H1 (cell line): ENCODE results near the gene SERAC1. TPM values are rescaled to one million over a fixed set of nuclear protein-coding genes. Genes with fewer than 3 reads are reported as not detected.

ENCODE experiments used
- CTCF ChIA-PET: fragments of 300-600 bp; sonication (Branson Sonifier 250); formaldehyde crosslinking; loops from one replicate; lab custom pipeline; 2021; ENCODE audit not compliant: partially characterized antibody; lab: Charles Lee
- POLR2A ChIA-PET: fragments of 300-600 bp; sonication (Branson Sonifier 250); formaldehyde crosslinking; loops from one replicate; lab custom pipeline; 2021; ENCODE audit warnings: inconsistent platforms; ENCODE audit not compliant: partially characterized antibody; lab: Charles Lee
- DNase-seq, 2 experiments: peaks; one replicate each; pipeline versions ENCODE4 v3.0.0 to v3.0.0-alpha.2; 2010 to 2022; ENCODE audit warnings: low spot score in 2 of 2, low read depth in 1 of 2, mixed read lengths in 1 of 2
- FAIRE-seq: peaks from 2 replicates; lab custom pipeline; 2011; peaks lifted over from hg19 to GRCh38; lab: Jason Lieb, UNC
- H2AFZ ChIP-seq: 2 replicates; pipeline ENCODE4 v1.8.1; 2012; ENCODE audit warnings: low read length, inconsistent platforms
- H2AK5ac ChIP-seq: 2 replicates; pipeline ENCODE4 v1.6.1; 2013; ENCODE audit warnings: low read depth, low read length
- H2BK120ac ChIP-seq: replicated peaks from 2 replicates; pipeline ENCODE3; 2013; ENCODE audit warnings: low read depth, low read length, inconsistent platforms
- H2BK12ac ChIP-seq: 2 replicates; pipeline ENCODE4 v1.6.1; 2013; ENCODE audit warnings: low read depth, low read length
- H2BK15ac ChIP-seq: 2 replicates; pipeline ENCODE4 v1.6.1; 2013; ENCODE audit warnings: low read length
- H2BK20ac ChIP-seq: 2 replicates; pipeline ENCODE4 v1.6.1; 2013; ENCODE audit warnings: low read length
- H2BK5ac ChIP-seq: 2 replicates; pipeline ENCODE4 v1.6.1; 2013; ENCODE audit warnings: low read depth, low read length
- H3K14ac ChIP-seq: 2 replicates; pipeline ENCODE4 v1.6.1; 2013; ENCODE audit warnings: inconsistent platforms; ENCODE audit not compliant: insufficient read length
- H3K18ac ChIP-seq: 2 replicates; pipeline ENCODE4 v1.6.1; 2013; ENCODE audit warnings: low read length; ENCODE audit errors: extremely low read depth
- H3K23ac ChIP-seq: 2 replicates; pipeline ENCODE4 v1.6.1; 2013; ENCODE audit warnings: inconsistent platforms; ENCODE audit not compliant: insufficient read length
- H3K23me2 ChIP-seq: 2 replicates; pipeline ENCODE4 v1.6.1; 2013; ENCODE audit warnings: low read depth, low read length
- H3K27ac ChIP-seq: 2 replicates; pipeline ENCODE4 v1.6.1; 2011; ENCODE audit warnings: low read depth, low read length, inconsistent platforms
- H3K27me3 ChIP-seq, 4 experiments: replicated peaks in 1 of 4; 1 replicate in 1 of 4; 2 replicates in 3 of 4; pipeline versions ENCODE4 v1.6.1 to v1.8.1; 2011 to 2013; ENCODE audit warnings: low read length in 3 of 4, mild to moderate bottlenecking in 3 of 4, inconsistent platforms in 2 of 4, mixed read lengths in 2 of 4, moderate library complexity in 1 of 4; ENCODE audit not compliant: control insufficient read depth in 3 of 4, insufficient read depth in 3 of 4; ENCODE audit errors: extremely low read depth in 1 of 4
- H3K36me3 ChIP-seq, 4 experiments: 2 replicates each; pipeline versions ENCODE4 v1.6.1 to v1.8.1; 2011 to 2013; ENCODE audit warnings: mild to moderate bottlenecking in 4 of 4, low read length in 3 of 4, moderate library complexity in 2 of 4, control low read depth in 1 of 4, inconsistent platforms in 1 of 4; ENCODE audit not compliant: insufficient read depth in 4 of 4, control insufficient read depth in 2 of 4
- H3K4ac ChIP-seq: replicated peaks from 2 replicates; pipeline ENCODE3; 2013; ENCODE audit warnings: low read length, low read depth, mixed read lengths, inconsistent platforms; ENCODE audit not compliant: insufficient read length
- H3K4me1 ChIP-seq, 4 experiments: replicated peaks in 1 of 4; 1 replicate in 1 of 4; 2 replicates in 3 of 4; pipeline versions ENCODE4 v1.6.1 to v1.8.1; 2011 to 2013; ENCODE audit warnings: low read length in 3 of 4, inconsistent platforms in 2 of 4, mixed read lengths in 1 of 4; ENCODE audit not compliant: insufficient read depth in 4 of 4, control insufficient read depth in 3 of 4
- H3K4me2 ChIP-seq, 2 experiments: 2 replicates each; pipeline versions ENCODE4 v1.6.1 to v1.8.1; 2011 to 2013; ENCODE audit warnings: low read depth in 2 of 2, low read length in 2 of 2, control low read depth in 1 of 2, inconsistent platforms in 1 of 2, mild to moderate bottlenecking in 1 of 2; ENCODE audit not compliant: insufficient read depth in 1 of 2
- H3K4me3 ChIP-seq, 4 experiments: fragments of 200-600, 300-600 bp in 1 of 4; sonication (generic), shearing (Covaris generic), sonication (Bioruptor Twin) in 1 of 4; 2 replicates each; pipeline versions ENCODE4 v1.5.1 to v1.8.1; 2011 to 2016; ENCODE audit warnings: low read length in 4 of 4, low read depth in 3 of 4, control low read depth in 2 of 4, inconsistent platforms in 2 of 4, mild to moderate bottlenecking in 2 of 4, mixed read lengths in 1 of 4, moderate library complexity in 1 of 4; ENCODE audit not compliant: insufficient read depth in 2 of 4; ENCODE audit errors: extremely low read depth in 1 of 4
- H3K56ac ChIP-seq: replicated peaks from 2 replicates; pipeline ENCODE3; 2013; ENCODE audit warnings: low read depth, mild to moderate bottlenecking, mixed read lengths, low read length, inconsistent platforms; ENCODE audit not compliant: insufficient read length
- H3K79me1 ChIP-seq: 2 replicates; pipeline ENCODE4 v1.6.1; 2013; ENCODE audit warnings: low read depth, low read length, control low read depth
- H3K79me2 ChIP-seq, 2 experiments: 2 replicates each; pipeline versions ENCODE4 v1.6.1 to v1.8.1; 2012 to 2013; ENCODE audit warnings: low read length in 2 of 2, mild to moderate bottlenecking in 2 of 2, inconsistent platforms in 1 of 2; ENCODE audit not compliant: insufficient read depth in 2 of 2, control insufficient read depth in 1 of 2
- H3K9ac ChIP-seq, 4 experiments: replicated peaks in 1 of 4; 1 replicate in 1 of 4; 2 replicates in 3 of 4; pipeline versions ENCODE4 v1.6.1 to v1.8.1; 2011 to 2013; ENCODE audit warnings: low read depth in 3 of 4, low read length in 3 of 4, control low read depth in 2 of 4, mild to moderate bottlenecking in 2 of 4, moderate library complexity in 2 of 4, inconsistent platforms in 1 of 4; ENCODE audit errors: extremely low read depth in 1 of 4
- H3K9me3 ChIP-seq, 2 experiments: 2 replicates each; pipeline versions ENCODE4 v1.6.1 to v1.8.1; 2012 to 2013; ENCODE audit warnings: mild to moderate bottlenecking in 2 of 2, moderate library complexity in 2 of 2, control low read depth in 1 of 2, inconsistent platforms in 1 of 2, low read depth in 1 of 2, low read length in 1 of 2, mixed read lengths in 1 of 2; ENCODE audit not compliant: insufficient read depth in 2 of 2
- H4K20me1 ChIP-seq, 2 experiments: replicated peaks in 1 of 2; 2 replicates each; pipeline versions ENCODE3 to v1.8.1; 2011 to 2013; ENCODE audit warnings: inconsistent platforms in 2 of 2, low read length in 2 of 2, mild to moderate bottlenecking in 1 of 2; ENCODE audit not compliant: insufficient read depth in 2 of 2, control insufficient read depth in 1 of 2
- H4K5ac ChIP-seq: 2 replicates; pipeline ENCODE4 v1.6.1; 2013; ENCODE audit warnings: low read length, low read depth, mixed read lengths, inconsistent platforms; ENCODE audit not compliant: insufficient read length
- H4K8ac ChIP-seq: 2 replicates; pipeline ENCODE4 v1.8.0; 2013; ENCODE audit warnings: mild to moderate bottlenecking, moderate library complexity, low read length, inconsistent platforms; ENCODE audit not compliant: insufficient read depth; ENCODE audit errors: extremely low read depth
- H4K91ac ChIP-seq: replicated peaks from 2 replicates; pipeline ENCODE3; 2013; ENCODE audit warnings: low read length, mixed read lengths, inconsistent platforms; ENCODE audit not compliant: insufficient read length
- ATF3 ChIP-seq: IDR thresholded peaks from 2 replicates; pipeline ENCODE4 v1.6.1; 2011; ENCODE audit warnings: low read depth, mild to moderate bottlenecking, low read length; ENCODE audit not compliant: insufficient read depth
- CHD1 ChIP-seq: IDR thresholded peaks from 2 replicates; pipeline ENCODE4 v1.6.1; 2012; ENCODE audit warnings: low read depth, low read length, improper control_type of control experiment
- CTBP2 ChIP-seq: IDR thresholded peaks from 2 replicates; pipeline ENCODE4 v1.7.0; 2011; ENCODE audit warnings: borderline replicate concordance, mild to moderate bottlenecking, moderate library complexity, mixed read lengths, low read length; ENCODE audit not compliant: insufficient read depth, insufficient read length
- EZH2 ChIP-seq: fragments of 200-600 bp; sonication (generic); IDR thresholded peaks from 2 replicates; pipeline ENCODE4 v1.7.1; 2012; ENCODE audit warnings: low read depth, mild to moderate bottlenecking, moderate library complexity, low read length, inconsistent platforms; ENCODE audit not compliant: severe bottlenecking
- GABPA ChIP-seq: IDR thresholded peaks from 2 replicates; pipeline ENCODE4 v1.6.1; 2011; ENCODE audit warnings: mild to moderate bottlenecking, low read length, moderate library complexity, borderline replicate concordance; ENCODE audit not compliant: insufficient read depth
- RBBP5 ChIP-seq: IDR thresholded peaks from 2 replicates; pipeline ENCODE4 v1.7.1; 2012; ENCODE audit warnings: low read depth, mild to moderate bottlenecking, inconsistent platforms, low read length, moderate library complexity, borderline replicate concordance
- SP4 ChIP-seq: IDR thresholded peaks from 2 replicates; pipeline ENCODE4 v1.6.1; 2012; ENCODE audit warnings: low read length, inconsistent platforms
- TAF7 ChIP-seq: optimal IDR thresholded peaks from 2 replicates; pipeline ENCODE3; 2011; ENCODE audit warnings: low read depth, mild to moderate bottlenecking, inconsistent platforms, low read length, moderate library complexity, borderline replicate concordance
- WGBS, 2 experiments: shearing (Covaris generic) in 1 of 2; methylation state at CpG; one replicate each; pipeline versions ENCODE4 v1.1.6 to v1.1.7; 2013 to 2015; ENCODE audit warnings: low lambda C conversion rate in 2 of 2, mixed read lengths in 2 of 2, inconsistent platforms in 1 of 2, low coverage in 1 of 2, missing lambda C conversion rate in 1 of 2; ENCODE audit not compliant: insufficient replicate concordance in 2 of 2, insufficient coverage in 1 of 2, insufficient read length in 1 of 2; ENCODE audit errors: extremely low coverage in 1 of 2, missing lambda C conversion rate in 1 of 2; 5-methylcytosine and 5-hydroxymethylcytosine counted together
- polyA plus RNA-seq, 7 experiments: library from polyadenylated mRNA; depleted of rRNA in 3 of 7; stranded (reverse) in 5 of 7; unstranded in 2 of 7; fragments of >200 nt in 5 of 7; fragments of 200-250 nt in 2 of 7; gene quantifications; 1 replicate in 5 of 7; 2 replicates in 1 of 7; 4 replicates in 1 of 7; pipeline versions ENCODE4 v1.2.1 to v1.2.3, GENCODE V29; 2011 to 2013; ENCODE audit warnings: missing spikeins in 2 of 7, mixed read lengths in 2 of 7
- total RNA-seq: library from RNA; stranded (reverse); fragmentation: NEBNext Ultra II Directional; extraction: Animal tissue kit (Norgen Biotek cat#: 25700); gene quantifications from 2 replicates; pipeline ENCODE4 v1.2.1, GENCODE V29; 2021

Gene SERAC1
- total and polyA plus RNA-seq, 2 of the 8 experiments (the other 6 are each of a cell fraction or from before 2014, with no cell fraction given): 7.3 to 9.0 TPM

- Histone ChIP-seq H2BK20ac (no peak overlapping the region), H3K27ac (no peak overlapping the region), H3K79me1 (no peaks in the 10 kb centered on the region), H3K14ac (no peak overlapping the region), H3K18ac (no peak overlapping the region), H3K4me3 (no peak overlapping the region), H2AFZ (no peak overlapping the region), H2BK12ac (no peak overlapping the region), H3K23ac (no peak overlapping the region), H3K23me2 (no peaks in the 10 kb centered on the region), H2BK120ac (no peak overlapping the region), H3K27me3 (no peaks in the 10 kb centered on the region; a peak in 1 of 7 replicates), H3K9me3 (no peaks in the 10 kb centered on the region), H3K4ac (no peak overlapping the region), H2AK5ac (no peak overlapping the region), H4K20me1 (no peaks in the 10 kb centered on the region), H4K91ac (no peak overlapping the region), H3K4me1 (no peaks in the 10 kb centered on the region), H3K56ac (no peak overlapping the region), H3K4me2 (no peak overlapping the region), H3K36me3 (peaks cover 0 to 6% (median 1%) of the 10 kb centered on the region in 4 experiments; a peak in 3 of 8 replicates), H3K9ac (no peak overlapping the region), H4K8ac (no peak overlapping the region), H3K79me2 (no peaks in the 10 kb centered on the region), H2BK5ac (no peak overlapping the region), H2BK15ac (no peak overlapping the region), H4K5ac (no peak overlapping the region)
- FAIRE-seq (no peak), DNase-seq (no peak)
- TF ChIP-seq EZH2 (no peak), ATF3 (no peak), CTBP2 (no peak), TAF7 (no peak), GABPA (no peak), CHD1 (no peak), SP4 (no peak), RBBP5 (no peak)
- CTCF ChIA-PET: interaction anchor here (0.8 kb wide), 1 partner anchor 24 kb away, joined by 3 read pairs; no protein-coding TSS in a partner anchor
- 93% methylated on average over 12 of the region's 15 CpGs; no CpG with 5 or more reads in 1 of the 2 experiments for WGBS, 2 experiments
- POLR2A ChIA-PET: no interaction called here
Observed at GRCh38 chr6:158095671-158096070, 72.4 kb downstream of the SERAC1 start.
